Type B pancreatic cell (in vitro differentiated cells): ENCODE data around the gene CRKL. TPM values are rescaled to one million over a fixed set of nuclear protein-coding genes. Genes with fewer than 3 reads are reported as not detected.

Experiments
- DNase-seq: peaks from one replicate; pipeline ENCODE4 v3.0.0; 2021; ENCODE audit warnings: mixed read lengths; ENCODE audit not compliant: unreplicated experiment; ENCODE audit errors: extremely low spot score
- H3K27ac Mint-ChIP-seq: 2 replicates; pipeline ENCODE4 v1.8.0; 2021; ENCODE audit warnings: mild to moderate bottlenecking, mixed read lengths
- H3K27me3 Mint-ChIP-seq: 2 replicates; pipeline ENCODE4 v1.8.0; 2021; ENCODE audit warnings: mixed read lengths
- H3K36me3 Mint-ChIP-seq: 2 replicates; pipeline ENCODE4 v1.8.0; 2021; ENCODE audit warnings: mixed read lengths
- H3K4me1 Mint-ChIP-seq: one replicate; pipeline ENCODE4 v1.8.0; 2021; ENCODE audit warnings: mixed read lengths; ENCODE audit not compliant: unreplicated experiment
- H3K4me3 Mint-ChIP-seq: 2 replicates; pipeline ENCODE4 v1.8.0; 2021; ENCODE audit warnings: mild to moderate bottlenecking, mixed read lengths
- H3K9me3 Mint-ChIP-seq: 2 replicates; pipeline ENCODE4 v1.8.0; 2021; ENCODE audit warnings: mixed read lengths
- CTCF ChIP-seq: fragments of 200-600 bp; sonication (generic); conservative IDR thresholded peaks from 2 replicates; pipeline ENCODE4 v1.5.0; 2021; ENCODE audit warnings: antibody characterized with exemption, mild to moderate bottlenecking
- total RNA-seq: library from RNA; stranded (reverse); gene quantifications from 2 replicates; pipeline ENCODE4 v1.2.1, GENCODE V29; 2021; ENCODE audit warnings: low replicate concordance

Gene CRKL
- total RNA-seq, 1 donor from 2014 or later: 78.1 TPM

- H3K36me3 Mint-ChIP-seq: no peaks in the 10 kb centered on the region
- no peak for TF ChIP-seq CTCF
- no peaks in the 10 kb centered on the region for H3K9me3 Mint-ChIP-seq
- no peaks in the 10 kb centered on the region for H3K4me1 Mint-ChIP-seq
- H3K4me3 Mint-ChIP-seq: no peak overlapping the region
- no peak for DNase-seq
- no peaks in the 10 kb centered on the region for H3K27me3 Mint-ChIP-seq
- no peak overlapping the region for H3K27ac Mint-ChIP-seq
These were observed 76.3 kb downstream of the CRKL start for GRCh38 chr22:20993304-20994127.

- Mint-ChIP-seq H3K4me1 (no peaks in the 10 kb centered on the region), H3K4me3 (no peak overlapping the region)
These were observed 77.1 kb downstream of the CRKL start for GRCh38 chr22:20994128-20994901.

GRCh38 chr22:20994902-20995241 is 77.7 kb downstream of the CRKL start:
- peak; percentile 66 for DNase-seq
- no peak overlapping the region for H3K4me3 Mint-ChIP-seq
- H3K36me3 Mint-ChIP-seq: no peaks in the 10 kb centered on the region
- no peak for TF ChIP-seq CTCF
- H3K27me3 Mint-ChIP-seq: no peaks in the 10 kb centered on the region
- H3K4me1 Mint-ChIP-seq: no peaks in the 10 kb centered on the region
- H3K27ac Mint-ChIP-seq: no peak overlapping the region
- no peaks in the 10 kb centered on the region for H3K9me3 Mint-ChIP-seq

More at GRCh38 chr22:20994128-20994901, 77.1 kb downstream of the CRKL start:
- Mint-ChIP-seq H3K27ac (no peak overlapping the region), H3K9me3 (no peaks in the 10 kb centered on the region), H3K36me3 (no peaks in the 10 kb centered on the region), H3K27me3 (no peaks in the 10 kb centered on the region)
- DNase-seq: peak; percentile 70
- TF ChIP-seq CTCF: no peak

GRCh38 chr22:20995329-20996030 is 78.3 kb downstream of the CRKL start:
- Mint-ChIP-seq H3K9me3 (no peaks in the 10 kb centered on the region), H3K27ac (no peak overlapping the region), H3K4me1 (no peaks in the 10 kb centered on the region), H3K4me3 (no peak overlapping the region), H3K27me3 (no peaks in the 10 kb centered on the region), H3K36me3 (no peaks in the 10 kb centered on the region)
- no peak for DNase-seq
- TF ChIP-seq CTCF: no peak

- no peak for DNase-seq
- no peak for TF ChIP-seq CTCF
- no peak overlapping the region for H3K4me3 Mint-ChIP-seq
- H3K36me3 Mint-ChIP-seq: no peaks in the 10 kb centered on the region
- no peaks in the 10 kb centered on the region for H3K27me3 Mint-ChIP-seq
- H3K9me3 Mint-ChIP-seq: no peaks in the 10 kb centered on the region
- H3K27ac Mint-ChIP-seq: no peak overlapping the region
- H3K4me1 Mint-ChIP-seq: no peaks in the 10 kb centered on the region
These were observed 78.8 kb downstream of the CRKL start for GRCh38 chr22:20996031-20996410.
